Esophagus (tissue), 2 donors: ENCODE measurements around the gene APC2. TPM values are rescaled to one million over a fixed set of nuclear protein-coding genes. Genes with fewer than 3 reads are reported as not detected.

Experiments used
- H3K27ac ChIP-seq, 2 donors: one replicate each; pipeline ENCODE4 v1.5.1; 2013; ENCODE audit warnings: low read depth in 2 of 2, mild to moderate bottlenecking in 2 of 2, inconsistent platforms in 1 of 2, low read length in 1 of 2, moderate library complexity in 1 of 2
- H3K27me3 ChIP-seq, 2 donors: one replicate each; pipeline ENCODE4 v1.6.1; 2013; ENCODE audit warnings: low read length in 2 of 2, control low read depth in 1 of 2, mild to moderate bottlenecking in 1 of 2; ENCODE audit not compliant: insufficient read depth in 2 of 2, control insufficient read depth in 1 of 2
- H3K36me3 ChIP-seq, 2 donors: one replicate each; pipeline ENCODE4 v1.6.1; 2013; ENCODE audit warnings: low read length in 1 of 2; ENCODE audit not compliant: control insufficient read depth in 2 of 2, insufficient read depth in 2 of 2
- H3K4me1 ChIP-seq, 2 donors: one replicate each; pipeline ENCODE4 v1.6.1; 2013; ENCODE audit warnings: low read length in 1 of 2; ENCODE audit not compliant: control insufficient read depth in 2 of 2, insufficient read depth in 2 of 2
- H3K4me3 ChIP-seq, 2 donors: one replicate each; pipeline ENCODE4 v1.5.1; 2013; ENCODE audit warnings: low read length in 2 of 2, mild to moderate bottlenecking in 2 of 2, low read depth in 1 of 2, moderate library complexity in 1 of 2
- H3K9me3 ChIP-seq, 2 donors: one replicate each; pipeline ENCODE4 v1.6.1; 2013; ENCODE audit warnings: mild to moderate bottlenecking in 2 of 2, low read depth in 1 of 2, low read length in 1 of 2, moderate library complexity in 1 of 2; ENCODE audit not compliant: control insufficient read depth in 2 of 2, insufficient read depth in 1 of 2
- WGBS, 2 donors: extraction: QIAGEN DNeasy Blood & Tissue Kit; methylation state at CpG; one replicate each; pipeline ENCODE4 v1.1.7; 2013; 5-methylcytosine and 5-hydroxymethylcytosine counted together
- polyA plus RNA-seq, 2 donors: library from polyadenylated mRNA; stranded (reverse); fragments of 200-250 nt; gene quantifications; one replicate each; pipeline ENCODE4 v1.2.3, GENCODE V29; 2013
- donor health status: healthy with polysubstance abuse.
- donor health status: Bipolar disorder and iron deficiency.

Gene APC2
- polyA plus RNA-seq, 2 donors: 0.02 to 0.10 TPM

- no peak overlapping the region for H3K27ac ChIP-seq
- H3K27me3 ChIP-seq: peaks cover 0 to 20% of the 10 kb centered on the region in 2 donors
- peaks cover 0 to 9% of the 10 kb centered on the region in 2 donors for H3K9me3 ChIP-seq
- peaks cover 0 to 4% of the 10 kb centered on the region in 2 donors for H3K36me3 ChIP-seq
- H3K4me3 ChIP-seq: no peak overlapping the region
- WGBS, 2 donors: 93 to 95% methylated on average over 23 to 24 of the region's 24 CpGs
- H3K4me1 ChIP-seq: peaks cover 11 to 22% of the 10 kb centered on the region in 2 donors
These were observed 11.9 kb downstream of the APC2 start for GRCh38 chr19:1461862-1462261.

DNA sequence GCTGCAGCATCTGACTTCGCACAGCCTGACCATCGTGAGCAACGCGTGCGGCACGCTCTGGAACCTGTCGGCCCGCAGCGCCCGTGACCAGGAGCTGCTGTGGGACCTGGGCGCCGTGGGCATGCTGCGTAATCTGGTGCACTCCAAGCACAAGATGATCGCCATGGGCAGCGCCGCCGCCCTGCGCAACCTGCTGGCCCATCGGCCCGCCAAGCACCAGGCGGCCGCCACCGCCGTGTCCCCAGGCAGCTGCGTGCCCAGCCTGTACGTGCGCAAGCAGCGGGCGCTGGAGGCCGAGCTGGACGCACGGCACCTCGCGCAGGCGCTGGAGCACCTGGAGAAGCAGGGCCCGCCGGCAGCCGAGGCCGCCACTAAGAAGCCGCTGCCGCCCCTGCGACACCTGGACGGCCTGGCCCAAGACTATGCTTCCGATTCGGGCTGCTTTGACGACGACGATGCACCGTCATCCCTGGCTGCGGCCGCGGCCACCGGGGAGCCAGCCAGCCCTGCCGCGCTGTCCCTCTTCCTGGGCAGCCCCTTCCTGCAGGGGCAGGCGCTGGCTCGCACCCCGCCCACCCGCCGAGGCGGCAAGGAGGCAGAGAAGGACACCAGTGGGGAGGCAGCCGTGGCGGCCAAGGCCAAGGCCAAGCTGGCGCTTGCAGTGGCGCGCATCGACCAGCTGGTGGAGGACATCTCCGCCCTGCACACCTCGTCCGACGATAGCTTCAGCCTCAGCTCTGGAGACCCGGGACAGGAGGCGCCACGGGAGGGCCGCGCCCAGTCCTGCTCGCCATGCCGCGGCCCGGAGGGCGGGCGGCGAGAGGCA lies 15.5 kb downstream of the APC2 start:
- peaks cover 0 to 42% of the 10 kb centered on the region in 2 donors for H3K27me3 ChIP-seq
- H3K27ac ChIP-seq: no peak overlapping the region
- peaks cover 0 to 4% of the 10 kb centered on the region in 2 donors for H3K36me3 ChIP-seq
- peaks cover 37 to 50% of the 10 kb centered on the region in 2 donors for H3K4me1 ChIP-seq
- H3K9me3 ChIP-seq: peaks cover 0 to 10% of the 10 kb centered on the region in 2 donors
- H3K4me3 ChIP-seq: peak overlapping the region in 1 of 2 donors; percentile 20
- 34 to 45% methylated on average over 46 to 83 of the region's 83 CpGs for WGBS, 2 donors

DNA sequence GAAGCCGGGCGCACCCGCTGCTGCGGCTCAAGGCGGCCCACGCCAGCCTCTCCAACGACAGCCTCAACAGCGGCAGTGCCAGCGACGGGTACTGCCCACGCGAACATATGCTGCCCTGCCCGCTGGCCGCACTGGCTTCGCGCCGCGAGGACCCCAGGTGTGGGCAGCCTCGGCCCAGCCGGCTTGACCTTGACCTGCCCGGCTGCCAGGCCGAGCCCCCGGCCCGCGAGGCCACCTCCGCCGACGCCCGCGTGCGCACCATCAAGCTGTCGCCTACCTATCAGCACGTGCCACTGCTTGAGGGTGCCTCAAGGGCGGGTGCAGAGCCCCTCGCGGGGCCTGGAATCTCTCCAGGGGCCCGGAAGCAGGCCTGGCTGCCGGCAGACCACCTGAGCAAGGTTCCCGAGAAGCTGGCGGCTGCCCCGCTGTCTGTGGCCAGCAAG lies 16.1 kb downstream of the APC2 start:
- Histone ChIP-seq H3K4me3 (no peak overlapping the region), H3K27me3 (peaks cover 0 to 46% of the 10 kb centered on the region in 2 donors), H3K36me3 (peaks cover 0 to 4% of the 10 kb centered on the region in 2 donors), H3K4me1 (peaks cover 43 to 56% of the 10 kb centered on the region in 2 donors), H3K27ac (no peak overlapping the region), H3K9me3 (peaks cover 0 to 10% of the 10 kb centered on the region in 2 donors)
- 41 to 46% methylated on average over 41 of the region's 41 CpGs for WGBS, 2 donors

DNA sequence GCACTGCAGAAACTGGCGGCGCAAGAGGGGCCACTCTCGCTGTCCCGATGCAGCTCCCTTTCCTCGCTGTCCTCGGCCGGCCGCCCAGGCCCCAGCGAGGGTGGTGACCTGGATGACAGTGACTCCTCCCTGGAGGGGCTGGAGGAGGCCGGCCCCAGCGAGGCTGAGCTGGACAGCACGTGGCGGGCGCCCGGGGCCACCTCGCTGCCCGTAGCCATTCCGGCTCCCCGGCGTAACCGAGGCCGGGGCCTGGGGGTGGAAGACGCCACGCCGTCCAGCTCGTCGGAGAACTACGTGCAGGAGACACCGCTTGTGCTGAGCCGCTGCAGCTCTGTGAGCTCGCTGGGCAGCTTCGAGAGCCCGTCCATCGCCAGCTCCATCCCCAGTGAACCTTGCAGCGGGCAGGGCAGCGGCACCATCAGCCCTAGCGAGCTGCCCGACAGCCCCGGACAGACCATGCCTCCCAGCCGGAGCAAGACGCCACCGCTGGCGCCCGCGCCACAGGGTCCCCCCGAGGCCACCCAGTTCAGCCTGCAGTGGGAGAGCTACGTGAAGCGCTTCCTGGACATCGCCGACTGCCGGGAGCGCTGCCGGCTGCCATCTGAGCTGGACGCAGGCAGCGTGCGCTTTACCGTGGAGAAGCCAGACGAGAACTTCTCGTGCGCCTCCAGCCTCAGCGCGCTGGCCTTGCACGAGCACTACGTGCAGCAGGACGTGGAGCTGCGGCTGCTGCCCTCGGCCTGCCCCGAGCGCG lies 16.7 kb downstream of the APC2 start:
- 24 to 29% methylated on average over 70 of the region's 70 CpGs for WGBS, 2 donors

DNA sequence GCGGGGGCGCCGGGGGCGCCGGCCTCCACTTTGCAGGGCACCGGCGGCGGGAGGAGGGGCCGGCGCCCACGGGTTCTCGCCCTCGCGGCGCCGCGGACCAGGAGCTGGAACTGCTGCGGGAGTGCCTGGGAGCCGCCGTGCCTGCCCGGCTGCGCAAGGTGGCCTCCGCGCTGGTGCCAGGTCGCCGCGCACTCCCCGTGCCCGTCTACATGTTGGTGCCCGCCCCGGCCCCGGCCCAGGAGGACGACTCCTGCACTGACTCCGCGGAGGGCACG lies 17.2 kb downstream of the APC2 start:
- Histone ChIP-seq H3K27ac (no peak overlapping the region), H3K4me1 (peaks cover 43 to 66% of the 10 kb centered on the region in 2 donors), H3K36me3 (peaks cover 0 to 4% of the 10 kb centered on the region in 2 donors), H3K4me3 (peak overlapping the region in 1 of 2 donors; percentile 9), H3K9me3 (peaks cover 0 to 14% of the 10 kb centered on the region in 2 donors), H3K27me3 (peaks cover 0 to 50% of the 10 kb centered on the region in 2 donors)
- 2 to 6% methylated on average over 13 to 36 of the region's 36 CpGs for WGBS, 2 donors

More for the DNA sequence above, 16.7 kb downstream of the APC2 start:
- H3K27ac ChIP-seq: no peak overlapping the region
- H3K9me3 ChIP-seq: peaks cover 0 to 11% of the 10 kb centered on the region in 2 donors
- H3K36me3 ChIP-seq: peaks cover 0 to 4% of the 10 kb centered on the region in 2 donors
- no peak overlapping the region for H3K4me3 ChIP-seq
- peaks cover 43 to 62% of the 10 kb centered on the region in 2 donors for H3K4me1 ChIP-seq
- H3K27me3 ChIP-seq: peaks cover 0 to 47% of the 10 kb centered on the region in 2 donors

- Histone ChIP-seq H3K9me3 (peaks cover 0 to 14% of the 10 kb centered on the region in 2 donors), H3K36me3 (peaks cover 0 to 4% of the 10 kb centered on the region in 2 donors), H3K4me1 (peaks cover 43 to 71% of the 10 kb centered on the region in 2 donors), H3K27ac (no peak overlapping the region), H3K27me3 (peaks cover 0 to 55% of the 10 kb centered on the region in 2 donors), H3K4me3 (peak overlapping the region in 1 of 2 donors; percentile 9)
- 3 to 4% methylated on average over 63 to 92 of the region's 92 CpGs for WGBS, 2 donors
These were observed 17.8 kb downstream of the APC2 start for GRCh38 chr19:1467490-1468273.

DNA sequence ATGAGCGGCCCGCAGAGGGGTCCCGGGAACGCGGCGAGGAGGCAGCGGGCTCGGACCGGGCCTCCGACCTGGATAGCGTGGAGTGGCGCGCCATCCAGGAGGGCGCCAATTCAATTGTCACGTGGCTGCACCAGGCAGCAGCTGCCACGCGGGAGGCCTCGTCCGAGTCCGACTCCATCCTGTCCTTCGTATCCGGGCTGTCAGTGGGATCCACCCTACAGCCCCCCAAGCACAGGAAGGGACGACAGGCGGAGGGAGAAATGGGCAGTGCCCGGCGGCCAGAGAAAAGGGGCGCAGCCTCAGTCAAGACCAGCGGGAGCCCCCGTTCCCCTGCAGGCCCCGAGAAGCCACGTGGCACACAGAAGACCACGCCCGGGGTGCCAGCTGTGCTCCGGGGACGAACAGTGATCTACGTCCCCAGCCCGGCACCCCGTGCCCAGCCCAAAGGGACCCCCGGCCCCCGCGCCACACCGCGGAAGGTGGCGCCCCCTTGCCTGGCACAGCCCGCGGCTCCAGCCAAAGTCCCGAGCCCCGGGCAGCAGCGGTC lies 18.4 kb downstream of the APC2 start:
- Histone ChIP-seq H3K4me1 (peaks cover 43 to 72% of the 10 kb centered on the region in 2 donors), H3K9me3 (peaks cover 0 to 14% of the 10 kb centered on the region in 2 donors), H3K4me3 (peak overlapping the region in 1 of 2 donors; percentile 40), H3K36me3 (peaks cover 0 to 4% of the 10 kb centered on the region in 2 donors), H3K27ac (no peak overlapping the region), H3K27me3 (peaks cover 0 to 55% of the 10 kb centered on the region in 2 donors)
- 4 to 5% methylated on average over 47 to 49 of the region's 49 CpGs for WGBS, 2 donors

GRCh38 chr19:1468821-1469254 lies 18.9 kb downstream of the APC2 start:
- Histone ChIP-seq H3K4me3 (peak overlapping the region in 1 of 2 donors; percentile 40), H3K36me3 (peaks cover 0 to 4% of the 10 kb centered on the region in 2 donors), H3K9me3 (peaks cover 0 to 14% of the 10 kb centered on the region in 2 donors), H3K4me1 (peaks cover 43 to 72% of the 10 kb centered on the region in 2 donors), H3K27ac (no peak overlapping the region), H3K27me3 (peaks cover 0 to 55% of the 10 kb centered on the region in 2 donors)
- 2 to 4% methylated on average over 38 to 47 of the region's 47 CpGs for WGBS, 2 donors
